Activated CD4-positive, alpha-beta T cell treated with anti-CD3 and anti-CD28 coated beads, Interleukin-2, amount 50 U/mL, for 4 hours (primary cell): ENCODE results near the gene ATCAY.
"Not testable (repeated sequence)": the region's sequence is repeated elsewhere in the genome, so short reads cannot be mapped to it uniquely, and the experiment has no call there.

Experiments used
- DNase-seq, 2 experiments: peaks; one replicate each; pipeline ENCODE4 v3.0.0-alpha.2; 2020

Gene ATCAY

DNA sequence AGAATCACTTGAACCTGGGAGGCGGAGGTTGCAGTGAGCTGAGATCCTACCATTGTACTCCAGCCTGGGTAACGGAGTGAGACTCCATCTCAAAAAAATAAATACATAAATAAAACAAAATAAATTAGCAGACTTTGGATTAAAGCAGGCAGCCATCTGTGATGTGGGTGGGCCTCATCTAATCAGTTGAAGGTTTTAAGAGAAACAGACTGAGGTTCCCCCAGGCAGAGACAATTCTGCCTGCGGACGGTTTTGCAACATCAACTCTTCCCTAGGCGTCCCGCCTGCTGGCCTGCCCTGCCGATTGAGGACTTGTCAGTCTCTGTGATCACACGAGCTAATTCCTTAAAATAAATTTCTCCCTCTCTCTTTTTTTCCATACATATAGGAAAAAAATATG is 23.7 kb downstream of the ATCAY start:
- DNase-seq, result no peak

DNA sequence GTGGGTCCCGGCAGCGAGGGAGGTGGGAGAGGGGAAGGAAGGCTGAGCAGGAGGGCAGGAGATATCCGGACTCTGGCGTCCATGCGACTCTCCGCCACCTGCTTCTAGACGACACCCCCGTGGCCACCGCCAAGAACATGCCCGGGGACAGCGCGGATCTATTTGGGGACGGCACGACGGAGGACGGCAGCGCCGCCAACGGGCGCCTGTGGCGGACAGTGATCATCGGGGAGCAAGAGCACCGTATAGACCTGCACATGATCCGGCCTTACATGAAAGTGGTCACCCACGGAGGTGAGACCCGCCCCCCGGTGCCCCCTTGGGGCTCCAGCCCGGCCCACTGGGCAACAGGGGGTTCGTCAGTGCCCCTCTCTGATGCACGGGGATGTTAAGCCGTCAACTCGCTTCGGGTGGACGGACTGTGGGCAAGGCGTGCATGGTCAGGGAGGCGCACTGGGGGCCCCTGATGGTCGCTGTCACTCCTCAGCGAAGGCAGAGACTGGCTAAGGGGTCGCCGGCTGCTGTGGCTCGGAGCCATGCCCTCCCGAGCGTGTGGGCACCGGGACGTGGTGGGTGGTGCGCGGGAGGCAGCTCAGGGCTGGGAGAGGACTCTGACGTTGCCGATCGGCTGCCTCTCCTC is 27.3 kb downstream of the ATCAY start:
- DNase-seq, result no peak

DNA sequence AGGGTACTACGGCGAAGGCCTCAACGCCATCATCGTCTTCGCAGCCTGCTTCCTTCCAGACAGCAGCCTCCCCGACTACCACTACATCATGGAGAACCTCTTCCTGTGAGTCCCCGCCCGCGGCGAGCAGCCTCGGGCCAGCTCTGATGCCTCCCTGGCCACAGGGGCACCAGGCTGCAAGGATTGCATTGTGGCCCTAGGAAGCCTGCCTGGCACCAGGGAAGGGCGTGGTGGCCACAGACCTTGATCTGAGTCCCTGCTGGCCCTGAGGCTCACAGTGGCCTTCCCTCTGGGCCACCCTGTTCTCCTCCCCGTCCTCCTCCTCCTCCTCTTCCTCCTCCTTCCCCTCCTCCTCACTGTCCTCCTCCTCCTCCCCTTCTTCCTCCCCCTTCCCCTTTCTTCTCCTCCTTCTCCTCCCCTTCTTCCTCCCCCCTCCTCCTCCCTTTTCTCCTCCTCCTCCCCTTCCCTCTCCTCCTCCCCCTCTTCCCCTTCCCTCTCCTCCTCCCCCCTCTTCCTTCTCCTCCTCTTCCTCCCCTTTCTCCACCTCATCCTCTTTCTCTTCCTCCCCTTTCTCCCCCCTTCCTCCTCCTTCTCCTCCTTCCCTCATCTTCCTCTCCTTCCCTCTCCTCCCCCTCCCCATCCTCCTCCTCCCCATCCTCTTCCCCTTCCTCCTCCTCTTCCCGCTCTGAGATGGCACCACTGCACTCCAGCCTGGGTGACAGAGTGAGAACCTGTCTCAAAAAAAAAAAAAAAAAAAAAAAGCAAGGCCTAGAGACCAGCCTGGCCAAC is 28.0 kb downstream of the ATCAY start:
- DNase-seq, result no peak

DNA sequence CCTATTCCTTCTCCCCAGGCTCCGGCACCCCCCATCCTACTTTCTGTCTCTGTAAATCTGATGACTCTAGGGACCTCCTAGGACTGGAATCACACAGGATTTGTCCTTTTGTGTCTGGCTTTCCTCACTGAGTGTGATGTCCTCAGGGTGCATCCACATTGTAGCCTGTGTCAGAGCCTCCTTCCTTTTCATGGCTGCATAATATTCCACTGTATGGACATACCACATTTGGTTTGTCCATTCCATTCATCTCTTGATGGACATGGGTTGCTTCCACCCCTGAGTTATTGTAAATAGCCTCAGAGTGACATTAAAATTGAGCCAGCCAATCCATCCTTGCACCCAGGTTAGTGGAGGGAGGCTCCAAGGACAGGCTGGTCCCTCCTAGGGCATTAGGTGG is 29.6 kb downstream of the ATCAY start:
- no peak for DNase-seq

DNA sequence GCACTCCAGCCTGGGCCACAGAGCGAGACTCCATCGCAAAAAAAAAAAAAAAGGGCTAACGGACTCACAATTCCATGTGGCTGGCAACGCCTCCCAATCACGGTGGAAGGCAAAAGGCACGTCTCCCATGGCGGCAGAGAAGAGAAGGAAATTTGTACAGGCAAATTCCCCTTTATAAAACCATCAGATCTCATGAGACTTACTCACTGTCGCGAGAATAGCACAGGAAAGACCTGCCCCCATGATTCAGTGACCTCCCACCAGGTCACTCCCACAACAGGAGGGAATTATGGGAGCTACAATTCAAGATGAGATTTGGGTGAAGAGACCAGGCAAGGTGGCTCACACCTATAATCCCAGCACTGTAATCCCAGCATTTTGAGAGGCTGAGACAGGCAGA is 33.7 kb downstream of the ATCAY start:
- DNase-seq, result no peak

DNA sequence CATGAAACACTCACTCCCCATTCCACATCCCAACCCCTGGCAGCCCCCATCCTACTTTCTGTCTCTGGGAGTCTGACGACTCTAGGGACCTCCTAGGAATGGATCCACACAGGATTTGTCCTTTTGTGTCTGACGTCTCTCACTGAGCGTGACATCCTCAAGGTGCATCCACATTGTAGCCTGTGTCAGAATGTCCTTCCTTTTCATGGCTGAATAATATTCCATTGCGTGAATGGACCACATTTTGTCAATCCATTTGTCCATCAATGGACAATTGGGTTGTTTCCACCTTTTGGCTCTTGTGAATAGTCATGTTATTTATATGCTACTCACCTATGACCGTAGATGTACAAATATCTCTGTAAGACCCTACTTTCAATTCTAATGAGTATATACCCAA is 35.5 kb downstream of the ATCAY start:
- no peak for DNase-seq

DNA sequence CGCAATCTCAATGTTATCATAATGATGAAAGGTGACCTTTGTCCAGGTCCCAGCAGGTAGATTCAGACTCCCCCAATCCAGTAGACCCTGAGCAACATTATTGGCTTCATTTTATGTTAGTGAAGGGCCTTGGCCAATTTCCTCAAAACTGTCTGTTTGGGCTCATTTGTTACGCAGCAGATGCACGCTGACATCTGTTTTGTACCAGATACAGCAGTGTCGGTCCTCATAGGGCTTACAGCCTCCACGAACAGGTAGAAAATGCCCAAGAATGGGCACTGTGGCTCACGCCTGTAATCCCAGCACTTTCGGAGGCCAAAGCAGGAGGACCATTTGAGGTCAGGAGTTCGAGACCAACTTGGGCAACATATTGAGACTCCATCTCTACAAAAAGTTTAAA is 39.3 kb downstream of the ATCAY start:
- DNase-seq, result no peak

DNA sequence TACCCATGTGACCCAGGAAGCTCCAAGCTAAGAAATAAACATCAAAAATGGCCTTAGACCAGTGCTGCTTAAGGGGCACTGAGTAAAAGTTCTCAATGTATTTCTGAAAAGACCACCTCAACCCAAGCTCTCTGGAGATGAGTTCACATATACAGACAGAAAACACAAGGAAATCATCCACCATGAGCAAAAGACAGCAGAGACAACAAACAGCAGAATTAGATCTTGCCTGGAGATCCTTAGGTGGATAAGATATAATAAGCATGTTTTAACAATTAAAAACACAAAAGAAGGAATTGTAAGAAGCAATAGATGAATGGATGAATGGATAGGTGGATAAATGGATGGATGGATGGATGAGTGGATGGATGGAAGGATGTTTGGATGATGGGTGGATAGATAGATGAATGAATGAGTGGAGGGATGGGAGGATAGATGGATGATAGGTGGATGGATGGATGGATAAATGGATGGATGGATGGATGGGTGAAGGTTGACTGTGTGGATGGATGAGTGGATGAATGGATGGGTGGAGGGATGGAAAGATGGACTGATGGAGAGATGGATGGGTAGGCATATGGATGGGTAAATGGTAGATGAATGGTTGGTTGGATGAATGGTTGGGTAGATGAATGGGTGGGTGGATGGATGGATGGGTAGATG is 42.7 kb downstream of the ATCAY start:
- DNase-seq, result no peak

DNA sequence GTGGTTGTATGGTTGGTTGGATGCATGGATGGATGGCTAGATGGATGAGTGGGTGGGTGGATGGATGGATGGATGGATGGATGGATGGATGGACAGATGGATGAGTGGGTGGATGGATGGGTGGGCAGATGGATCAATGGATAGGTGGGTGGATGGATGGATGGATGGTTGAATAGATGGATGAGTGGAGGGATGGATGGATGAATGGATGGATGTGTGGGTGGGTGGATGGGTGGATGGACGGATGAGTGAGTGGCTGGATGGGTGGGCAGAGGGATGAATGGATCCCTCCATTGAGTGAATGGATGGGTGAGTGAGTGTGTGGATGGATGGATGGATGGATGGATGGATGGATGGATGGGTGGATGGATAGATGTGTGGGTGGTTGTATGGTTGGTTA is 43.4 kb downstream of the ATCAY start:
- no peak for DNase-seq

DNA sequence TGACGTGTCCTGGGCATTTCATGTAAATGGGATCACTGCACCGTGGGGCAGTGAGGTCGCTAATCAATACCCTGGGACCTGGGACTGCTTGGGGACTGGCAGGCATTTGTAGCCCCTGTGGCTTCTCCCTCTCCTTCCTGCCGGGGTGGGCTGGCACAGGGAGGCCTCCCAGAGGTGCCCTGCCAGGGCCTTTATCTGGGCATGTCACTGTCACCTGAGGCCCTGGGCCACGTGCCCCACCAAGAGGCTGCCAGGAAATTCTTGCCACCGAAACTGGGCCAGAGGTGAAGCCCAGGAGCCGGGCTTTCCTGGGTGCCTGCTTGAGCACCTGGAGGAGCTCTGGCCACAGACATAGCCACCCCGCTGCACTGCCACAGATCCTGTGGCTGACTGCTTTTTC is 50.6 kb downstream of the ATCAY start:
- DNase-seq, result no peak

DNA sequence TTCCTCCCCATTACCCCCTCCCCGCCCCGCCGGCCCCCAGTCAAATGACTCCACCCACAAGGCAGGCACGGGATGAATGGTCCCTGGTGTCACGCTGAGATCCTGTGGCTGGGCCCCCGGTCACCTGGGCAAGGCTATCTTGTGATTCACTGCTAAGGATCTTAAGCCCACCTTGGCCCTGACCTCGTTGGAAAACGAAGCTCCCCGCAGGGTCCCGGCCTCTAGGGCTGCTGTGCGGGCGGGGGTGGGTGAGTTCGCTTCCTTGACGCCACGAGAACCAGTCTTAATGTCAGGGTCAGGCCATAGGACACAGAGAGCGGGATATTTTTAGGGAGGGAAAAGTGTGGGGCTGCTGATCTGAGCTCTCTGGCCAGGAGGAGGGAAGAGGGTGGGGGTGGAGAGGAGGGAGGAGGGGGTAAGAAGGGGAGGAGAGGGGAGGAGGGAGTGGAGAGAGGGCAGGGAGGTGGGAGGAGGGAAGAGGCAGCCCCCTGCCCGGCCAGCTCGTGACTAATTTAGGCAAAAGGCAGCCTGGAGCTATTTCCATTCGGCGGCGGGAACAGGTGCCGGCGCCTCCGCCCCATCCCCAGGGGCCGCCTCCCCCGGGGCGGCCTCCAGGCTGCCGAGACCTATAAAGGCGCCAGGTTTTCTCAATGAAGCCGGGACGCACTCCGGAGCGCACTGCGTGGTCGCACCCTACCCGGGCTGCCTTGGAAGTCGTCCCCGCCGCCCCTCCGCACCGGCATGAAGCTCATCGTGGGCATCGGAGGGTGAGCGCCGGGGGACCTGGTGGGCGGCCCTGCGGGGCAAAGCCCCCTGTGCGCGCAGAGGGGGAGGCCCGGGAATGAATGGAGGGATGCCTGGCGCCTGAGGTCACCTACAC is 52.7 kb downstream of the ATCAY start, which contains the start of gene NMRK2:
Gene NMRK2 (plus strand): TSS at position 139 of the 880 bp plus-strand sequence. CDS start 603 bp downstream, at position 742.
- DNase-seq, result no peak

DNA sequence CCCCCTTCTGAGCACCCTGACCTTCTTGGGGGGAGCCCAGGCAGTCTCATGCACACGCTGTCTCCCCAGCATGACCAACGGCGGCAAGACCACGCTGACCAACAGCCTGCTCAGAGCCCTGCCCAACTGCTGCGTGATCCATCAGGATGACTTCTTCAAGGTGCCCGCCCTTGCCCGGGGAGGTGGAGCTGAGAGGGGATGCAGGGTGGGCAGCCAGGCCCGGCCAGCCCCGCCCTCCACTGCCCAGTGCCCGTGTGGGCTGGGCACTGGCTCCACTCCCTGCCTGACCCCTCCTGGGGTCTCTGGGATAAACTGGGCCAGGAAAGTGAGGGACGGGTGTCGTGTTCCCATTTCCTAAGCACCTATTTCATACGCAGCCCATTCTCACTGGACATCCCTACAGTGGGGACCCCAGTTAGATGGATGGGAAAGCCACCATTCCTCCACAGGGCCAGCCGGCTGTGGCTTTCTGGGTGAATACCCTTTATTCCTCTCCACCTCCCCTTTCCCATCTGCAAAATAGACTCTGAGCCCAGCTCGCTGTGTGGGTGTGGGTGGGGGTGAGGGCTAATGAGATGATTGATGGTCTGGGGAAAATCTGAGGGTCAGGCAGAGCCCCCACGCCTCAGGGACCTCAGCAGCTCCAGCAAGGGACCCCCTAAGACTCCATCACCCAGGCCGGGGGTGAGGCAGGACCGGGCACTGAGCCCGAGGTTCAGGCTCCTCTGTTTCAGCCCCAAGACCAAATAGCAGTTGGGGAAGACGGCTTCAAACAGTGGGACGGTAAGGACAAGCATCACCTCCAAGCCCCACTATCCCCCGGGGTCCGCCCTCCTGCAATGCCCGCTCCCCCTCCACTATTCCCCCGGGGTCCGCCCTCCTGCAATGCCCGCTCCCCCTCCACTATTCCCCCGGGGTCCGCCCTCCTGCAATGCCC is 56.3 kb downstream of the ATCAY start:
- DNase-seq, result no peak

DNA sequence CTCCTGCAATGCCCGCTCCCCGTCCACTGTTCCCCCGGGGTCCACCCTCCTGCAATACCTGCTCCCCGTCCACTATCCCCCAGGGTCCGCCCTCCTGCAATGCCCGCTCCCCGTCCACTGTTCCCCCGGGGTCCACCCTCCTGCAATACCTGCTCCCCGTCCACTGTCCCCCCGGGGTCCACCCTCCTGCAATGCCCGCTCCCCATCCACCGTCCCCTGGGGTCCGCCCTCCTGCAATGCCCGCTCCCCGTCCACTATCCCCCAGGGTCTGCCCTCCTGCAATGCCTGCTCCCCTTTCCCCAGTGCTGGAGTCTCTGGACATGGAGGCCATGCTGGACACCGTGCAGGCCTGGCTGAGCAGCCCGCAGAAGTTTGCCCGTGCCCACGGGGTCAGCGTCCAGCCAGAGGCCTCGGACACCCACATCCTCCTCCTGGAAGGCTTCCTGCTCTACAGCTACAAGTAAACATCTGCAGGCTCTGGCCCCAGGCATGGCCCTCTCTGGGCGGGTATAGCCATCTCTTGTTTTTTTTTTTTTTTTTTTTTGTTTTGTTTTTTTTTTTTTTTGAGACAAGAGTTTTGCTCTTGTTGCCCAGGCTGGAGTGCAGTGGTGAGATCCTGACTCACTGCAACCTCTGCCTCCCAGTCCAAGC is 57.9 kb downstream of the ATCAY start:
- DNase-seq, result not testable (repeated sequence)

DNA sequence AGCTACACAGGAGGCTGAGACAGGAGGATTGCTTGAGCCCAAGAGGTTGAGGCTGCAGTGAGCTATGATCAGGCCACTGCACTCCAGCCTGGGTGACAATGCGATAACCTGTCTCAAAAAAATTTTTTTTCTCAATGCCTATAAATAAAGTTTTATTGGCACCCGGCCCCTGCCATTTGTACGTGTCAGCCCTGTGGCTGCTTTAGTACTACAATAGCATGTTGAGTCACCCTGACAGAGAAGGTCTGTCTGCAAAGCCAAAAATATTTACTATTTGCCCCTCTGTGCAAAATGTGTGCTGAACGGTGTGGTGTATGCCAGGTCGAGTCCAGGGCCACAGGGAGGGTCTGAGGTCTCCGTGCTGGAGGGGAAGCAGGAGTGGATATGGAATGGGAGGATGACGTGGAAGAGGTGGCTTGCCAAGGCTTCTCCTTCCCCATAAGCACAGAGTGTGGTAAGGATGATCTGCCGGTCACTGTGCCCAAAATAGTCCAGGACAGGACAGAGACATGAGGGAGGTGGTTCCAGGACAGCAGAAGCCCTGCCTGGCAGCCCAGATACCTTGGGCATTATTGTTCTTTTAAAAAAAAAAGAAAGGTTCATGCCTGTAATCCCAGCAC is 62.4 kb downstream of the ATCAY start:
- DNase-seq, result no peak

DNA sequence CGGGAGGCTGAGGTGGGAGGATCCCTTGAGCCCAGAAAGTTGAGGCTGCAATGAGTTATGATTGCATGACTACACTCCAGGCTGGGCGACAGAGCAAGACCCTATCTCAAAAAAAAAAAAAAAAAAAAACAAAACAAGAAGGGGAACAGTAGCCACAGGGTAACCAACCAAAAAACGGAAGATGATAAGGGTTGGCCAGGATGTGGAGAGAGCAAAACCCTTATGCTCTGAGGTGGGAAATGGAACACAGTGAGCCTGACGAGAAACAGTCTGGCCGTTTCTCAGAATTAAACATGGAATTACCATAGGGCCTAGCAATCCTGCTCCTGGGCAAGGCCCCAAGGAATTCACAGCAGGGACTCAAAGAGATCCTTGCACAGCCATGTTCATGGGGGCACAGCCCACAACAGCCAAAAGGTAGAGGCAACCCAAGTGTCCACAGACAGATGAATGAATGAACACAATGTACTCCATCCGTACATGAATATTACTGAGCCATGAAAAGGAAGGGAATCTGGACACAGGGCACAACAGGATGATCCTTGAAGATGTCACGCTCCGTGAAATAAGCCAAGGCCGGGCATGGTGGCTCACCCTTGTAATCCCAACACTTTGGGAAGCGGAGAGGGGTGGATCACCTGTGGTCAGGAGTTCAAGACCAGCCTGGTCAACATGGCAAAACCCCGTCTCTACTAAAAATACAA is 63.7 kb downstream of the ATCAY start:
- DNase-seq, result no peak

DNA sequence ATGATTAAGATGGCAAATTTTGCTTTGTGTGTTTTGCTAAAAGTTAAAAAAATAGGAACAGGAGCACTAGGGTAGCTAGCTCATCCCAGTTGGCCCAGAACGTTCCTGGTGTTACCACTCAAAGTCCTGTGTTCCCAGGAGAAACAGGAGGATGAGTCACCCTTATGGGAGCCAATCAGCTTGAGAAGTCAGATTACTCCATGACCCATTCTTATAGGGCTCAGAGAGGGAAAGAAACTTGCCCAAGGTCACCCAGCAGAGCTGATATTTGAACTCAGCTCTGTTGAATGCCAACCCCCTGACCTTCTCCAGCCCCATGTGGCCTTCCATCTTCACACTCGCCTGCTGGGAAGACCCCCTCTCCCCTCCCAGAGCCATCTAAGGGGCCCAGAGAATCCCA is 65.4 kb downstream of the ATCAY start:
- no peak for DNase-seq

DNA sequence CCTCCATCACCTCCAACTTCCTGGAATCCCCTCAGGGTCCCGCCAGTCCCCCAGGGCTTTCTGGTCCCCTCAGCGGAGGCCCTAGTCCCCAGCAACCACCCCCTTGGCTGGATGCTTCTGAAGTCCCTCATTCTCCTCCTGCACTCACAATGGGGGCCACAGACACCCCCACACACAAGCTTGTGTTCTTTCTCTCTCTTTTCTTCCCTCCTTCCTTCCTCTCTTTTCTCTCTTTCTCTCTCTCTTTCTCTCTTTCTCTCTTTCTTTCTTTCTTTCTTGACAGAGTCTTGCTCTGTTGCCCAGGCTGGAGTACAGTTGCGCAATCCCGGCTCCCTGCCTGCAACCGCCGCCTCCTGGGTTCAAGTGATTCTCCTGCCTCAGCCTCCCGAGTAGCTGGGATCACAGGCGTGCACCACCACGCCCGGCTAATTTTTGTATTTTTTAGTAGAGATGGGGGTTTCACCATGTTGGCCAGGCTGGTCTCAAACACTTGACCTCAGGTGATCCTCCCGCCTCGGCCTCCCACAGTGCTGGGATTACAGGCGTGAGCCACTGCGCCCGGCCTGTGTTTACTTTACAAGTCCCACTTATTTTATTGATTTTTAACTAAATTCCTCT is 66.9 kb downstream of the ATCAY start:
- not testable (repeated sequence) for DNase-seq

DNA sequence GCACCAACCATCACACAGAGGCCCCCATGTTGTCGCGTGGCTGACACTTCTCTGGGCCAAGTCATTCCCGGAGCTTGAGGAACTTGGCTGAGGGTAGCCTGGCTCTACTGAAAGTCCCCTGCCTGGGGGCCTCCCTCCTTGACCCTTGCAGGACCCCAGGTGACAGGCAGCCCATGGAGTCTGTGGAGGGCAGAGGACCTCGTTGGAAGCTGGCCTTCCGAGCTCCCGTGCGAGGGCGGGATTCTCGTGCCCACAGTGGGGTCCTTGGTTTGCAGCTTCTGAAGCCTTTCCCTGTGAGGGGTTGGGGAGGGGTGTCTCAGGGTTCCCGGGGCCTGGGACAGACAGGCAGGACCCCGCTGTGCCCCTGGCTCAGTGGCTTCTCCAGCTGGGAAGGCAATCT is 68.8 kb downstream of the ATCAY start:
- DNase-seq, result no peak

DNA sequence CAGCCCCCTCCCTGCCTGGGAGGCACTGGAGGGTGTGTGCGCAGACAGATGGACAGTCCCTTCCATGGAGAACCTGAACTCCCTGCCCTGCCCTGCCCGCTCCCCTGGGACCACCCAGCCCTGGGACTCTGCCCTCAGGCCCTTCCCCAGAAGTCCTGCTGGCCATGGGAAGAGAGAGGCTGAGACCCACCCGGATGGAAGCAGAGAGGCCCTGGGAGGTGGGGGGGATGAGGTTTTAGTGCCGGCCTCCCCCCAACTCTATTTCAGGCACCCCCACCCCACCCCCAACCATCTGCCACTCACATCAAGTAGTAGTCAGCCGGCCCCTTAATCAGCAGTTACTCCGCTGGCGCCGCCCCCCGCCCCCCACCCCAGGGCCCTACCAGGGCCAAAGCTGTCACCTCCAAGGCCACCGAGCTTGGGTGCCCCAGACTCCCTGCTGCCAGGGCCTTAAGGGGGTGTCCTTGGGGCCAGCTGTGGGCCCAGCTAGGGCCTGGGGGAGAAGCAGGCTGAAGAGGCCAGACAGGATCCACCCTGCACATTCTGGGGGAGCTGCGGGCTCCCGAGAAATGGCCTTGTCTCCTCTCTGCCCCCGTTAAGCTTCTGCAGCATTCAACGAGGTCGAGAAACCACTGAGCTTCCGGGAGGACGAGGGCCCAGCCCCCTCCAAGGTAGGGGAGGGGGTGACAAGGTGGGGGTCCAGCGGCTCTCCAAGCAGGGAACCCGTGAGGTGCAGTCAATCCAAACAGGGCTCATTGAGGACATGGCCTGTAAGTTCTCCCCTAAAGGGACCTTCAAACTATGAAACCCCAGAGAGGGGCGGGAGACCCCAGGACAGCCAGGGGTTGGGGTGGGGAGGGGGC is 69.7 kb downstream of the ATCAY start:
- DNase-seq, result no peak
